GM19438 (cell line): ENCODE measurements around the gene PIM3.
"Not testable (repeated sequence)": the region's sequence is repeated elsewhere in the genome, so short reads cannot be mapped to it uniquely, and the experiment has no call there.

Source experiments
- ATAC-seq: cut with Tn5 transposase; IDR thresholded peaks from one replicate; pipeline ENCODE4 v1.9.1; 2021; ENCODE audit warnings: low read depth; ENCODE audit not compliant: unreplicated experiment

Gene PIM3

GRCh38 chr22:49941507-49942316 is 18.9 kb upstream of the PIM3 start:
- ATAC-seq: no peak

DNA sequence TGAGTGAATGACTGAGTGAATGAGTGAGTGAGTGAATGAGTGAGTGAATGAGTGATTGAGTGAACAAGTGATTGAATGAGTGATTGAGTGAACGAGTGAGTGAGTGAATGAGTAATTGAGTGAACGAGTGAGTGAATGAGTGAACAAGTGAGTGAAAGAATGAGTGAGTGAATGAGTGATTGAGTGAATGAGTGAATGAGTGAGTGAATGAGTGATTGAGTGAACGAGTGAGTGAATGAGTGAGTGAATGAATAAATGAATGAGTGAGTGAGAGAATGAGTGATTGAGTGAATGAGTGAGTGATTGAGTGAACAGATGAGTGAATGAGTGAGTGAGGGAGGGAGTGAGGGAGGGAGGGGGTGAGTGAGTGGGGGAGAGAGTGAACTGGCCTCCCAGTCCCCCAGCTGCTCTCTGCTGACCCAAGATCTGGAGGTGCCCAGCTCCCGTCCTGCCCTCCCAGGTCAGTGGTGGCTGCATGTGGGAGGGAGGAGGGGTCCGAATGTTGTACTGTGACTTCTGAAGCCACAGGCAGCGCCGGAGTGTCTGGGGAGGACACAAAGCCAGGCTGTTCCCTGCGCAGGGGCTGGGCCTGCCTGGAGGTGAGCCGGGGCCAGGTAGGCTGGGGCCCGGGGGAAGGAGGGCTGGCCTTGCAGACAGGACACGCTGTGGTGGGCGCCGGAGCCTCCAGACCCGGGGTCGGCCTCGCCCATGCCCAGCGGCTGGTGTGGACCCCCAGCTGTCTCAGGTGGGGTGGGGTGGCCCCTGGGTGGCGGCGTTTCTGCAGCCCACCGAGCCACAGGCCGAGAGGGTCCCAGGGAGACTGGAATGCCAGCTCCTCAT is 17.8 kb upstream of the PIM3 start:
- no peak for ATAC-seq

DNA sequence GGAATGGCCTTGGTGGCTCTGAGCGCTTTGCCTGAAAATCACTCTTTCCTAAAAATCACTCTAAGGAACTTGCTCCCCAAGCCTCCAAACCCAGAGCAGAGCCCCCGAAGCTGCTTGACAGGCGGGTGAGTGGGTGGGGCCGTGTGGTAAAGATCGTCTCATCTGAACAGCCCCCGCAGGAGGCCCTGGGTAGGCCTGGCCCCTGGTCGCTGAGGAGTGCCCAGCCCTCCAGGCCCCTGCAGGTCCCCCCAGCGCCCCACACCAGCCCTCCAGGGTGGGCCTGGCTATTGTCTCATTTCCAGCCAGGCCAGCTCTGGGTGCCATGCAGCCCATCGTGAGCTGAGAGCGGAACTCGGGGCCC is 17.2 kb upstream of the PIM3 start:
- ATAC-seq: no peak

DNA sequence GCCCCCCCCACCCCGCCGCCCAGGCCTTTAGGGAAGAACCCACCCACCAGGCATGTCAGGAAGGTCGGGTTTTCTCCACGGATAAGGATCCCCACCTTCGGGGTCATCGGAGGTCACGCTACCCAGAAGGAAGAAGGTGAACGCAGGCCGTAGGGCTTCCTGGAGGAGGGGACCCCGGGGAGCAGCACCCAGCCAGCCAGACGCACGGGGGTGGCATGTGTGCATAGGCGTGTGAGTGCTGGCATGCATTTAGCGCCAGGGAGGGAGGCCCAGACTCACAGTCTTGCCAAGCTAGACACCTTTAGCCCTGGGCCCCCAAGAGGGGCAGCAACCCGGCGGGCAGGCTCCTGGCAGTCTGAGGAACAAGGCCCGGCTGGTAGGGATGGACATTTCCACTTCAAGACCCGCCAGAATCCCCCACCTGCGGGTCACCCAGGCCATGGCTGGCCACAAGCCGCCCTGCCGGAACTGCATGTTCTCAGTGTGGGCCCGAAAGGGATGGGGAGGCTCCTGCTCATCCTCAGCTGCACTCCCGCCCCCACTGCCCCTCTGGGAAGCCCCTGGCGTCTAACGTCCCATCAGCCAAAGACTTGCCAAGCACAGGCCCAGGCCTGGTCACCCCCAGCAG is 16.7 kb upstream of the PIM3 start:
- no peak for ATAC-seq

GRCh38 chr22:49944399-49944891 is 16.1 kb upstream of the PIM3 start:
- no peak for ATAC-seq

GRCh38 chr22:49945042-49945794 is 15.4 kb upstream of the PIM3 start:
- not testable (repeated sequence) for ATAC-seq

- ATAC-seq: no peak
Measured at GRCh38 chr22:49946612-49947295, 13.8 kb upstream of the PIM3 start.

- ATAC-seq: no peak
Measured at GRCh38 chr22:49947296-49947622, 13.3 kb upstream of the PIM3 start.

- ATAC-seq: no peak
Measured at GRCh38 chr22:49948116-49948957, 12.2 kb upstream of the PIM3 start.

DNA sequence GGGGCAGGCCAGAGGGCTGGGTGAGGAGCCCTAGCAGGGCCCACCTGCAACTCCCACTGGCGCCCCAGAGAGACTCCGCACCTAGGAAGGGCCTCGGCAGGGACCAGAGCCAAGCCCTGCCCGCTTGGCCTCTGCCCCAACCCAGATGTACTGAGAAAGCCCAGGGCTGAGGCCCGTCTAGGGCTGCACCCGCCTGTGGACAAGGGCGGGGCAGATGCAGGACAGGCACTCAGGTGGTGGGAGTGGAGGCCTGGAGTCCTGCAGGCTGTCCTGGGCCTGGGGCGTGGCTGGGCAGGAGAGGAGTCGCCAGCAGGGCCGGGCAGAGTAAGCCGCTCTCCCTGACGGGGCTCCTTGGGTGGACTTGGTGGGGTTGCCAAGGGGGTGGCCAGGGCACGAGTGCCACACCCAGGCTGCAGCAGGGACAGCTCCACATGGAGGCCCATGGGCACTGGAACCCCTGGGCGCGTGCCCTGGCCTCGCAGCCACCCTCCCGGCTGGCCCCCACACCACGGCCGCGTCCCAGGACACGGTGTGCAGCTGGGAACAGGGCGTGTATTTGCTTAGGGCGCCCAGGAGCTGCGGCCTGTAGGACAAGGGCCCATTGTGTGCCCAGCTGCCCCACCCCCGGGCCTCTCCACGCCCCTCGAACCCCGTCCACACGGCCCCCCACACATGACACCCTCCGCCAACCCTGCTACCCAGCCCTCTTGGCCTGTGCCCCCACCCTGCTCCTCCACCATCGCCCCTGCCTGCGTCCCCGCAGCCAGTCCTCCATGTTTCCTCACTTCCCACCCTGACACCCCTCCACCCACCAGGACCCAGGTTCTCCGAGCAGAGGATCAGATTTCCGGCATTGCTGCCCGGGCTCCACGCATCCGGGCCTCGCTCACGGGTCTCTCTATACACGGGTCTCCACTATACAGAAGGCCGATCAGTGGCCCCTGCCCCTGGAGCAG is 11.3 kb upstream of the PIM3 start:
- ATAC-seq: no peak

GRCh38 chr22:49949914-49950292 is 10.7 kb upstream of the PIM3 start:
- no peak for ATAC-seq

DNA sequence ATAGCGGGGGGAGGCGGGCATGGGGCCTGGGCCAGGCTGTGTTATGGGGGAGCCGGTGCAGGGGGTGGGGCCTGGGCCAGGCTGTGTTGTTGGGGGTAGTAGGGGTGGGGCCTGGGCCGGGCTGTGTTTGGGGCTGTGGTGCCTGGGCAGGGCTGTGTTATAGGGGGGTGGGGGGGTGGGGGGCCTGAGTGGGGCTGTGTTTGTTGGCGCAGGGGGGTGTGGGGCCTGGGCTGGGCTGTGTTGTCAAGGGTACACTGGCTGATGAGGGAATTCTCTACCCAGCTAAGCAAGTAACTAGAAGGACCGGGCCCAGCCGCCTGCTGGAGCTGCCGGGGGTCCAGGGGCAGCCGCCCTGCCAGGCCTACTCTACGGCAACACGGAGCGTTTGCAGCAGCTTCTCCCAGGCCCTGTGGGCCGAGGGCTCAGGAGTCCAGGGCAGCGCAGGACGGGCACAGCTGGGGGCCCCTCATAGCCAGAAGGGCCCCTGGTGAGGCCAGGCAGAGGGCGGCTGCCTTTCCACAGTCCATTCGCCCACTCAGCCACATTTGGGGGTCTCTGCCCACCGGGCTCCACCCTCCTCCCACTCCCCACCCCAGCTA is 10.1 kb upstream of the PIM3 start:
- no peak for ATAC-seq

DNA sequence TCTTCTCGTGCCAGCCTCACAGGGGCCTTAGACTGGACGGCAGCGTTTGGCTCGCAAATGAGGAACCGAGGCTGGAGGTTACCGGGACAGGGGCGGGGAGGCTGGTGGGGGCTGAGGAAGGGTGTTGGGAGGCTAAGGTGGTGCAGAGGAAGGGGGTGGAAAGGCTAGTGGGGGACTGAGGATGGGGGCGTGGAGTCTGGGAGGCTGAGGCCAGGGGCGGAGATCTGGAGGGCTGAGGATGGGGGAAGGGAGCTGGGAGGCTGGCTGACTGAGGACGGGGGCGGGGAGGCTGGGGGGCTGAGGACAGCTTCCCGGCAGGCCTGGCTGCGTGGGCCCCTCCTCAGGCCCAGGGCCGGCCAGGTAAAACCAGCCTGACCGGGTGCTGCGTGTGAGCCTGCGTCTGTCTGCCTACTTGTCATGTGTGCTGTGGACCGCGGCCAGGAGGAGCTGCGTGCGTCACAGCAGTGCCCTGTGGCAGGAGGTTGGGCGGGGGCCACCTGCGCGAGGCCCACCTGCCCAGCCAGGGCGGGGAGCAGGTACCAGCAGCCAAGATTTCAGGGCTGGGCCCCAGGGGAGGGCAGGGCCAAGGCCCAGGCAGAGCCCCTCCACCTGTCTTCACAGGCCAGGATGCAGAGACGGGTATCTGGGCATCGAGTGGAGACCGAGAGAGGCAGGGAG is 9.4 kb upstream of the PIM3 start:
- ATAC-seq: no peak

- no peak for ATAC-seq
Measured at GRCh38 chr22:49951678-49951985, 8.9 kb upstream of the PIM3 start.

DNA sequence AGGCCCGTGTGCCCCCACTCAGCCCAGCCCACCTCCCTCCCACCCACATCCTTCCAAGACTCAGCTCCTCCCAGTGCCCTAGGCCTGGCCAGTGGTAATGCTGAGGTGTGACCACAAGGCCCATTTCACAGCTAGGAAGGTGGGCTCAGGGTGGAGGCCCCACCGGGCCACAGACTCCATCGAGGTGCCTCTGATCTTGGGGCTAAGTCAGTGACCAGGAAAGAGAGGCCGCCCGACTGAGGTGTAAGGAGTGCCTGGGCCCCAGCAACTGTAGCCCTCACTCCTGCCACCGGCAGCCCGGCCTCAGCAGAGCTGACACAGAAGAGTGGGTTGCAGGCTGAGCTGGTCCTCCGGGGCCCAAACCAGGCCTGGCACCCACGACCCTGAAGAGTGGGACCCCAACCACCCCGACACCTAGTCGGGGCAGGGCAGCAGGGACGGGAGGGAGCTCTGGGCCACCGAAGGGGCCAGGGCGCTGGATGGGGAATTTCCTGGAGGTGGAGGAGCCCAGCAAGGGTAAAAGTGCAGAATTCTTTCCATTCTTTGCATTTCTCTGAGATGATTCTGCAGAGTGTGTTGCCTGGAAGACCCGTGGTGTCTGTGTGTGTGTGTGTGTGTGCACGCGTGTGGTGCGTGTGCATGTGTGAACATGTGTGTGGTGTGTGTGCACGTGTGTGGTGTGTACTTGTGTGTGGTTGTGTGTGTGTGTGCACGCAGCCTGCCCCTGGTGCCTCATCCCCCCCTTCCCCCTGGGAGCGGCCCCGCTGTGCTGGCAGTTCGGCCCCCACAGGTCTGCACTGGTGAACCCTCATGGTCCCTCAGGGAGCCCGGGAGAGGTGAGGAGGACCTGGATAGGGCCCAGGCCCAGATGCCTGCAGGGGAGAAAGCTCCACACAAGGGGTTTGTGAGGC is 8.3 kb upstream of the PIM3 start:
- ATAC-seq: no peak

DNA sequence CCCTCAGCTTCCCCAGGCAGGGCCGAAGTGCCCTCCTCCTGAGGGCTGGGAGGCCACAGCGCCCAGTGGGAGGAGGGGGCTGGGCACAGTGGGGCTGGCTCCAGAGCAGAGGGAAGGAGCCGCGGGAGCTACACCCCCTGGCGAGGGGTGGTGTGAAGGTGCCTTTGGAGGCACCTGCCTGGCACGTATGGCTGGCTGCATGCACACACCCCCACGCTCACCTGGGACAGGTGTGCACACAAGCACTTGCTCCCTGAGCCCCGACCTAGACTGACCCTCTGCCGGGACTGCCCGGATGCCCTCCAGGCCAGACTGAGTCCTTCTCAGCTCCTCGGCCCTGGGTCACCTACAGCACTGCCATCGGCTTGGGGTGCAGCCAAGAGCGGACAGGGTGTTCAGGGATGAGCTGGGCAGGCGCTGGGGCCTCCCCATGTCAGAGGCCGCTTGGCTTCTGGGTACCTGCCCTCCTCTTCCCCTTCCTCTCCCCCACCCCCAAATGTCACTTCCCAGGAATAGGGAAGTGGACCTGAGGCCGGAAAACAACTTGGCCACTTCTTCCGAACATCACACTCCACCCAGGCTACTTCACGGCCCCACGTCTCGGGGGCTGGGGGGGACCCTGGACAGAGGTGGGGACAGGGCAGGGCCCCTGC is 7.4 kb upstream of the PIM3 start:
- no peak for ATAC-seq
